Kasumi-1 (cell line): ENCODE results near the gene EFNA5.

Source experiments
- DNase-seq, 2 experiments: peaks; one replicate each; lab custom pipeline; 2025; lab: John Stamatoyannopoulos, UW

The EFNA5 gene

DNA sequence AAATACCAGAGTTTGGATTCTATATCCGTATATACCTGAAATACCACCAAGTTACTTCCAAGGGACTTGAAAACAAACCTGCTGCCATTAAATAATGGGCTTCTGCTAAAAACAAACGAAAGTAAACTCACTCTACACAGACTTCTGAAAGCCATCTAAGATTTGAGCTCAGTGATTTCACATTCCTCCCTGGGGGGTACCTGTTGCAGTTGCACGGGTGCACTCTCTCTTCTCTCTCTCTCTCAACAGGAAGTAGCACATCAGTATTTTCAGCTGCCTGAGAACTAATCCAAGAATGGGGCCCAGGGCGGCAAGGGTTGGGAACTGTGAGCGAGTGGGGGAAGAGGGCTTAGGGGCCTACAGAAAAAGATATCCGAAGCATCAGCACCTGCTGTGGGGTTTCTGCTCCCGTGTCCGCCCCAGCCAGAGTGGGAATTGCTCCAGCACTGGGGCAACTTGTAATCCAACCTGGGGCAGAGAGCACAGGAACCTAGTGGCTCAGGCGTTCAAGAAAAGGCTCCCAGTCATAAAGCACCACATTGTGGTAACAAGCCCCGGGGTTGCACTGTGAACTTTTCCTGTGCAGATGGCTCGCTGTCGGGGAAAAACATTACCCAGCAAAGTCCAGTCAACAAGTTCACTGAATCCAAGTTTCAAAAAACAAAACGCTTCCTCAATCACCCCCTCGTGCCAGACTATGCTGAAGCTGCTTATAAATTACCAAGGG, 99.8 kb downstream of the EFNA5 start:
- DNase-seq, result peak; percentile 64 to 80

DNA sequence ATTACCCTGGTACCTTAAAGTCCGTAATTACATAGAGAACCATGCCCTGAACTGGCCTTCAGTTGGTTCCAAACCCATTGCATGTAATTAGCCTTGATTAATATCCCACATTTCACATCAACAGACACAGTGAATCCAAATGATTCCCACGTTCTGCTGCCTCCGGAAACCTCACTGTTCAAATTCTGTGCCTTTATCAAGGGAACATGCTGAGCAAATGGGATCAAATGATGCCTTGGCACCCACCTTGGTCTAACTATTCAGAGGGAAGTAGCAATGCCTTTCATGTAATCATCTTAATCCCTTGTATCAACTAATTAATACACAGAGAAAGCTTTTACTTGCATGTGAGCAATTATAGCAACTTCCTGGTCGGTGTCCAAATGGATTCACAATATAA, 100.6 kb downstream of the EFNA5 start:
- no peak for DNase-seq

DNA sequence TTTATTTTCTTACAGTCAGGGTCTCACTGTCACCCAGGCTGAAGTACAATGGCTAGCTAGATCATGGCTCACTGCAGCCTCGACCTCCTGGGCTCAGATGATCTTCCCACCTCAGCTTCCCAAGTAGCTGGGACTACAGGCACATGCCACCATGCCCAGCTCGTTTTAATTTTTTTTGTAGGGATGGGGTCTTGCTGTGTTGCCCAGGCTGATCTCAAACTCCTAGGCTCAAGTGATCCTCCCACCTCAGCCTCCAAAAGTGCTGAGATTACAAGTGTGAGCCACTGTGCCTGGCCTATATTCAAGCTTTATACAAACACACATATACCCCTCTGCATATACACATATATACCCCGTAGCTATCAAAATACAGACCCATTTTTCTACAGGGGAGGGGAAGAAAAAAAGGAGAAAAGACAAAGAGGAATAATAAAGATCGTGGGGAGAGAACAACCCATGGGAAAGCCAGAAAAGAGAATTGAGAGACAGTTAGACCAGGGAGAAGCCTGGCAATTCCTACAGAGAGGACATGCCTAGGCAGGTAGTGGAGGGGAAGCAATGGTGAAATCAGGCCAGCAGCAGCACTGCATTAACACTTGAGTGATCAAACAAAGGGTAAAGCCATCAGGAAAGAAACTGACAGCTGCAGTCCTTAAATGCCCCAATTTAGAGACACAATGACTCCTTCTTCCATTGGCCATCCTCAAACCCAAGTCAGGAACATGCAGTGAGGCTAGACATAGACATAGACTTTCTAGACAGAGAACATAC, 102.7 kb downstream of the EFNA5 start:
- DNase-seq, result no peak

DNA sequence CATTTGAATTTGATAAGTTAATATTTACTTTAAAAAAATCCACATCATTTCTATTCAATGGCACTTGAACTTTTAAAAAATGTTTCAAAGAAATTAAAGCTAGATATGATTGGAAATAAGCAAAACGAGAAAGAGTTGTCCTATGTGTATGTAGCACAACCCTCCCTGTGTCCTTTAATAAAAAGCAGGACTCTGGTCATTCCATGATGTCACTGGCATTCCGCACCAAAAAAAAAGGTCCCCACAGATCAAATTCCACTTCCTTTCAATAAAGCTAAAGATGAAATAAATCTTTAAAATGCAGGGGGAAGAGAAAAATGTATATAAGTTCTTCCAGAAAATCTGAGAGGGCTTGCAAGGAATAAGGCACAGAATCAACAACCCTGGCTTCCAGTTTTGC, 103.8 kb downstream of the EFNA5 start:
- no peak for DNase-seq

DNA sequence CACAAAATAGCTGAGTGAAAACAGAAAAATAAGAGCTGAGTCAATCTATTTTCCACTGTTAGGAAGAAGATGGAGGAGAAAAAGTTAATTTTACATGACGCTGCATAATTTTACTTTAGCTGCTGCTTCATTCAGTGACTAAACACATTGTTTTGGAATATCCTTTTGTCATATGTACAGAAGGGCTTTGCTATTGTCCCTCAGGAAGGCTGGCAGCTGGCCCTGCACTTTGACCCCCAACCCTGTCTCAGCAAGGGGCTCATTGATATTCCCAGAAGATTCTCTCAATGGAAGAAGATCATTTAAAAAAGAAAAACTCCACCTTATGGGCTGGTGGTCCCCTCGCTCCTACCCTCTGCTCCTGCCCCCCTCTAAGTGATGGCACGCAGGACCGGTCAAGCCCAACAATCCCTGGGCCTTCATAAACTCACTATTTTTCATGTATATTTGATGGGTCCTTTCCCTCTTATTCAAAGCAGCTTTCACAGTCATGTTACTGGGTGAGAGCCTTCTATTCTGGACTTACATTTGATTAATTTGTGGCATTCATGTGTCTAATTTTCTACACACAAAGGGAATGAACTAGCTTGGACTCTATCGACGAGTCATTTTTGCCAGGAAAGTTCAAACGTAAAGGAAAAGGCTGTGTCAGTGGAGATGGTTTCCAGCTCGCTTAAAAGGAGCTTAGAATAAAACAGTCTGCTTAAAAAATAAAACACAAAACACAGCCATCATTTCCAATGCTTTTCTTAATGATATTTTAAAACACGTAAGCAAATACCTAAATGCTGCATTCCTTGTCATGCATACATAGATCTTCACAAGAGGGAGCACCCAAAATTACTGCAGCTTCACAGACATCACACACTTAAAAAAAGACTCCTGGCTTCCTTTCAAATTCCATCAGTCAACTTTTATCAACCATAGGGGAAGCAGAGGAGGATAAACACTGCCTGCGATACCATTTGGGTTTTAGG, 104.7 kb downstream of the EFNA5 start:
- DNase-seq, result no peak

DNA sequence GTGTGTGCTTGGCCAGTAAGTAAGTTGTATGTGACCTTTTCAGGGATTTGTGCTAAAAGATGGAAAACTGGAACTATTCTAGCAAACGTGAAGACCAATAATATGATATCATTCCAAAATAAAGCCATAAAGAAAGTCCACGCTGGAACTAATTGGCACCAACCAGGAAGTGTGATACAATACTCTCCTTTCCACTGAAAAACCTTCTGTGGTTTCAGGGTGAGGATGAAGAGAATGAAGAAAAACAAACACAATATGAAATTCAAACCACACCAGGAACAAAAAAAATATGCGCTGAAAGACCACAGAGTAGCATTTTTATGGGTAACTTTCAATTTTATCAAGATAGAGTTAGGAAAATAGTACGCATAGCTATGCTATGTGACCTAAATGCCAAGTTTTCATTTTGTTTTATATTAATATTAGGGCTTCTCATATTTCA, 105.8 kb downstream of the EFNA5 start:
- DNase-seq, result no peak

DNA sequence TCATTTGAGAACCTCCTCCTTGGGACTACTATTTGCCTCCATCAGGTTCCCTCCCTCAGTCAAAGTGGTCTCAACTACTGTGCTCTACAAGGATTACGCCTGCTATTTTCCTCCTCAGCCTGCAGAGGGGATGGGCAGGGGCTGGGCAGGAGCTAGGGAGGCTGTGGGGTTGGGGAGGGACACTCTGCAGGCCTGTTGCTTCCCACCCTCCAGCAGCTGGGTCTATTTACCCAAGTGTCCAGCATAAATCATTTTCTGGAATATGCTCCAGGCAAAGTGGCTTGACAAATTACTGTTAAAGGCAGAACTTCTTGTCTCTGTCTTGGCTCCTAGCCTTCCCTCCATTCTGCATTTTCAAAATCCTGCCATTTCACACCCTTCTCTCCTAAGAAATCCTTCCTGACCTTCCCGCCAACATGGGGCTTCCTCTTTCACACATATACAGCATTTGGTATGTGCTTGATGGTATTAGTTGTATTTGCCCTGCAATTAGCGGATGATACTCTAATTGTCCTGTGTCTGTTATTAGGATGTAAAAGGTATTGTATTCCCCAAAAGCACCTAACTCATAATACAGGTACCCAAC, 106.7 kb downstream of the EFNA5 start:
- no peak for DNase-seq

DNA sequence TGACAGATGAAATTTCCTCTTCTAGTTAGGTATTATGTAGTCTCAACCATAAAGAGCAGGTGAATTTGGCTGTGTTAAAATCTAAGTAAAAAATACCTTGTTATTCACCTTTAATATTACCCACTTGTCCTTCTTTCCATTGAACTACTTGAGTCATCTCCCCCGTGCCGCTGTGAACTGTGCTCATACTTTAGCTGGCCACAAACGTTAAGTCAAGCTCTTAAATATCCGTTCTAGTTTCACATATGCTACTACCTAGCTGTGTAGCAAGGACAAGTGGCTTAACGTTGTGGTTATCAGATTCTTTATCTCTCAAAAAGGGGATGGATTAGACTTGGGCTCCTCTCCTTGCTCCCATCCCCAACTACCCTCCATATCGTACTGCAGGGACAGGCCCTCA, 110.4 kb downstream of the EFNA5 start:
- no peak for DNase-seq

DNA sequence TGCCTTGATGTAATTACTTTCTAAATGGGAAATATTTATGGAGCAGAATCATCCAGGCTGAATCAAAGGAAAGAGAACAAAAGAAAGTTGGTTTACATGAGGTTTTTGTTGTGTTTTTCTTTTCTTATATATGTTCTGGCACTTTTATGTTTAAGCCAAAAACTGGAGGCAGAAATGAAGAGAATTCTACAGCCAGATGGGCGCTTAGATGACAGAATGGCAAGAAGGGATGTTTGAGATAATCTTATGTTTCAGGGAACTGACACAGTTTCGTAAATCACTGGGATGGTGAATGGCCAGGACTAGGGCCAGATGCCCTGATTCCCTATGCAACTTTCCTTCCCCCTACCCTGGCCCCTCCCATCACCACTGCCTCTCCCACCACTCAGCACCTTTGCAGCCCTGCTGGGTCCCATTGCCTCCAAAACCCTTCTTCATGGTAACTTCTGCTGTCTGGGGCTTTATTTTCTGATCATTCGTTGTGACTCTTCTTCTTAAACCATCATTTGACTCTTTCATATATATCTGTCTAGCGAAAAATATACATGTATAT, 111.8 kb downstream of the EFNA5 start:
- DNase-seq, result no peak

DNA sequence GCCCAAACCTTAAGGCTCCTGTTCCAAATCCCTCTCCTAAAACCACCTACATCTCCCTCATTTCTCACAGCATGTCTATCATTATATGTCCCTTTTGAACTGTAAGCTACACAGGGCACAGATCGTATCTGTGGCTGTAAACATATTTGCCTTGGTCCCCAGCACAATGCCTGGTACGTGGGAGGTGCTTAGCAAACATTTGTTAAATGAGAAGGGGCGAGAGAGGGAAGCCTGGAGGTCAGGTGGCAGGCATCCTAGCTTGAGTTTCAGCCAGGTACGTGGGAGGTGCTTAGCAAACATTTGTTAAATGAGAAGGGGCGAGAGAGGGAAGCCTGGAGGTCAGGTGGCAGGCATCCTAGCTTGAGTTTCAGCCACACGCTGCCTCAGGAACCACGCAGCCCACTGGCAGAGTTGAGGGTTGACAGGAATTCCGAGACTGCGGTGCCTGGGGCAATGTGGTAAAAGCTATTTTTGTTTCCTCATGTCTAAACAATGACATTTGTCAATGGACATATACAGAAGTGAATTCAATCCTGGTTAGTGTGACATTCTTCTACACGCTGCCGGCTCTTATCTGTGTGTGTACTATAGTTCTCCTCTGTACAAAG, 113.6 kb downstream of the EFNA5 start:
- no peak for DNase-seq

DNA sequence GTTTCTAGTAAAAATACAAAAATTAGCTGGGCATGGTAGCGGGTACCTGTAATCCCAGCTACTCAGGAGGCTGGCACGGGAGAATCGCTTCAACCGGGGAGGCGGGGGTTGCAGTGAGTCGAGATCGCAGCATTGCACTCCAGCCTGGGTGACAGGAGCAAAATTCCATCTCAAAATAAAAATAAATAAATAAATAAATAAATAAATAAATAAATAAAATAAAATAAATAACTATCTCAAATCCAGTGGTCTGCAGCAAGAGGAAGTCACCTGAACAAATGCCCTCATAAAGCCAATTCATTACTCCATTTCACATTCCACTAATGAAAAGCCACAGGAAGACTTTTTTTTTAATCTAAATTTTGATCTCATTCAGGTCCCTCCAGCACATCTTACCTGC, 114.2 kb downstream of the EFNA5 start:
- DNase-seq, result no peak

DNA sequence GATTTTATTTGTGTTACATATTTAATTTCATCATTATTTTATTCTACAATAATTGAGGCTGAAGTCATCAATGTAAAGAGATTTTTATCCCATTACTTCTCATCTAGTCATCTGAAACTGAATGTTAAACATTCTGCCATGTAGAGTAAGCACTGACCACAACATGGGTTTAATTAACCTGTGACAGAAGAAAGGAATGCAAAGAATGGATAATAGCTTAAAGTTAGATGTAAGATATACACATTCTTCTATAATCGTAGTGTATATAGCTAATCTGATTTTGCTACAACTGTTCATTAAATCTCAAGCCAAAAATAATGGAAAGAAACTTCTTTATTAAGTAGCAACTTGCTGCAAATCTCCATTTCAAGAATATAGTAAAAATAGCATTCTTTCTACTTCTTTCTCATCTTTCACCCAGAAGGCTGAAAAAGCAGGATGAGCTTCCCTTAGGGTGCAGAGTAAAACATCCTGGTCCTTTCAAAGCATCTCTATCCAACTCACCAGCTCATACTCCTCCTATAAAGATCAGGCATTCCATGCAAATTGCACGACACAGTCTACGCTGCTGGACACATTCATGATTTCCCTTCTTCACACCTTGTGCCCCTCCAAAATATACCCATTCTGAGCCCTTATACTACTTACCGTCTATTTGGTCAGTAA, 115.2 kb downstream of the EFNA5 start:
- DNase-seq, result no peak

DNA sequence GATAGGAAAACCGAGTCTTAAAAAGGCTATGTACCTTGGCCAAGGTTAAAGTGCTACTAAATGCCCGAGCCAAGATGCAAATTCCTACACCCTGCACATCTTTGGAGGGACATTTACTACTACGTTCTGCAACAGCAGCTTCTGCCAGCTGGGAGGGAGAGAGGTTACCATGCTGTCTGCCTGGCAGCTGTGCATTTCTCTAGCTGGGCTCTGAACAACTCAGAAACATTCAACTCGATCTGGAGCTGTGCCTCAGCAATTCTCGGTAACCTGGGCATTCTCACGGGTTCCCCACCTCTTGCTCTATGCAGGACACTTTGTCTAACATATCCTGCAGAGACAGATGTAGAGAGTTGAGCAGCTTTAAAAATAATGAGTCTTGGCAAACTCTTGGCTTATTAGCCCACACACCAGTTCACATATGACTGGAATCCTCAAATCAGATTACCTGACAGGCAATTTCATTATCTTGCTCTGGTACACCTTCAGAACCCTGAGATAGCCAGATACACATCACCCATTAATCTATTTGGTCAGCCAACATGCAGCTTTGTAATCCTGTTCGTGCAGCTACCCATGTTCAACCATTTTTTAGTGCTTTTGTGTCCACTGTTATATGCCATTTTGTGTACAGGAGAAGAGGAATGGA, 115.8 kb downstream of the EFNA5 start:
- no peak for DNase-seq

DNA sequence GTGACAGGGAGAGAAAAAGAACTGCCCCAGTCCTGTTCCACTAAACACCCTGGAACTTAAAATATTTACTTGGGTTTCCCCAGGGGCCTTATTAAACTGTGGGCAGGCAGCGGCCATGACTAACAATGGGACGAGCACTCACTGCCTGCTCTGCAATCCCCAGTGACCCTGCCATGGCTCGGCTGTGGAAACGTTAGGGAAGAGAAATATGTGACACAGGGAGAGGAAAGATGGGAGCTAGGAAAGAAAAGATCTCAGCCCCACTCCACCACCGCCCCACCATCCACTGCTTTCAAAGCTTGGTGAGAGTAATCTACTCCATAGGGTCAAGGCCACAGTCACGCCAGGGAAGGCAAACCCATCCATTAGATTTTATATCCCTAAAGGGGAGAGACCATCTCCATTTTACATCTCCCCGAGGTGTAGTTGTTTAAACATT, 117.6 kb downstream of the EFNA5 start:
- DNase-seq, result no peak

DNA sequence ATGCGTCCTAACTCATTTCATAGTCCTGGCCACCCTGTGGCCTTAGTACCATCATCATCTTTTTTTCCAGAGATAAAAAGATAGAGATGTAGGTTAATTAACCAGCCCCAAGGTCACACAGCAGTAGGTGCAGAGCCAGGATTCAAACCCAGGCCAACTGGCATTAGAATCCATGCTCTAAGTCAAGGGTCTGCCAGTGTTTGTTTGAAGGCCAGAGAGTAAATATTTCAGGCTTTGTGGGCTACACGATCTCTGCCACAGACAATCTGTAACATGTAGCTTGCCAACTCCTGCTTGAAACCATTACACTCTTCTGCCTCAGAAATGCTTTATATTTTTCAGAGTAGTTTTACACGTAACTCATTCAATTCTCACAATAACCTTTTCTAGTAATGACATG, 119.6 kb downstream of the EFNA5 start:
- no peak for DNase-seq

DNA sequence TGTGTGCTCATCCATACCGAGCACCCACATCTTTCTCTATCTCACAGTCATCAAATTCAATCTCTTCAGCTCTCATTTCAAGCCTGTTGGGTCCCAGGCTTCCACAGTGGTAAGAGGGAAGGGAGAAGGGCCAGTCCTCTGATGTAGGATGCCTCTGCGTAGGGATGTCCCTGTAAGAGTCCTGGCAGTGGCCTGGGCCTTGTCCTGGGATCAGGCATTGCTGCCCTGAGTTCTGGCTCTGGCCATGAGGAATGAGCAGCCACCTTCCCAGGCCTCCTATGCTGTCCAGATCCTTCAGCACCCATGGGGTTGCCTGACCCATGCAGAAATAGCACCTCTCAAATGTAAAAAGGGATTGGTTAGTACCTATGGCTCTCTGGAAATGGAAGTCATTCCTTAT, 121.2 kb downstream of the EFNA5 start:
- DNase-seq, result no peak

DNA sequence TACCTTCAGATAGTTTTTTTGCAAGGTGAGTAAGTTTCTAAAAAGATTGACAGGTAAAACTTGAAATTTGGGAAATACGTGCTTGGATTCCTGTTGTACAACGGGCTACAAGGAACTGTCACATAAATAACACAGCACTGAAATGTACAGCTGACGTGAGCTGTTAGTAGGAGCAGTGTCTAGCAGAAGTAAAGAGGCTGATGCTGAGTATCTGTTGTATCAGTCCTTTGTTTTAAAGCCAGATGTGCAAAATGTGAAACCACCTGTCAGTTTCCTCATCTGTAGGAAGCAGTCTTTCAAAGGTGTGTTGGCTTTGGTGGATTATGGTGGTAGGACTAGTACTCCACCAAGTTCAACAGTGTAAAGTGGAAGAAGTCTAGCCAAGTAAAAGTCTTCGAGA, 122.3 kb downstream of the EFNA5 start:
- no peak for DNase-seq

DNA sequence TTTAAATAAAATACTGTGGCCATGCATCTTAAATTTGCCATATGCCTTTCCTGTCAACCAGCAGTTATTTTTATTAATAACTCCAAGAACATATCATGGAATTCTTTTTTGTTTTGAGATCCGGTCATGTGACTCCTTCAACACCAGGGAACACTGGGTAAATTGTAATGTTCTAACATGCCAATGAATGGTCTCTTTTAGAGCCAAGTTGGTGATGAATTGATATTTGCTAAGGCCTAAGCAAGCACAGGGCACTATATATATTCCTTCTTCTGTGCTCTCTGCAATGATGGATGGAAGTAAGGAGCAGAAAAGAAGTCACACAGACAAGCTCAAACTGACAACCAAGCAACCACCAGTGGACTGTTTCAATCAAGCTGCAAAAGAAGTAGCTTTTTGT, 124.0 kb downstream of the EFNA5 start:
- no peak for DNase-seq

DNA sequence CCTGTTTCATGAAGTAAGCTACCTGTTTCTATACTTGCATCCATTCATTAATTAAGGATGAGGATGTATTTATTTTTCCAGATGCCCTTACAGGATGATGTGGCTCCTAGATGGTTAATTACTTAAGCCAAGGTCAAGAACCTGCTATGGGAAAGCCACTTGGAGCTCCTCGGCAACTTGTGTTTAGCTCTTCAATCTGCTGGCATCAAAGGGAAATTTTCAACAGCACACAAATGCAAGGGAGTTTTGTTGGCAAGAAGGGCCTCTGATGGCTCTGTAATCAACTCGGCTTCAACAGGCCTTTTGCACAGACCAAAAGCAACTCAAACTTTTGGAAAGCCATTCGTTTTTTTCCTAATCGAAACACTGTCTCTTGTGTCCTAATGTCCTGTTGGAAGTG, 125.3 kb downstream of the EFNA5 start:
- no peak for DNase-seq

DNA sequence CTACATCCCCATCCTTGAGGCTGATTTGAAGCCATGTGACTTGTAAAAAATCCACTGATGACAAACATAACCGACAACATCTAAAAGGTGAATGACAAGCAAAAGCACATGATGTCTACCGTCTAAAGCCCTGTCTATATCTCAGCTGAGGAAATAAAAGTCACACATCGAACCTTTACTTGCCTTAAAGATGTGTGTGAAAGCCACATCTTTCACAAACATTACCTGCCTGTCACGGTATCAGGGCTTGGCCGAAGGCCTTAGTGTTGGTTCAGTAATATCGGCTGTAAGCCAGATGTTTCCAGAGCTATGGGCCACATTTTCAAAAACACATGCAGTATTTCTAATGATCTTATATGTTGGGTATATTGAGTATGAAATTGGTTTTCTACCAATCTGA, 125.8 kb downstream of the EFNA5 start:
- no peak for DNase-seq
